Endothelial cell (in vitro differentiated cells): ENCODE measurements around the gene TTC29. TPM values are rescaled to one million over a fixed set of nuclear protein-coding genes. Genes with fewer than 3 reads are reported as not detected.

ENCODE experiments used
- DNase-seq: peaks from one replicate; pipeline ENCODE4 v3.0.0; 2021; ENCODE audit warnings: low spot score
- H3K27ac Mint-ChIP-seq: one replicate; pipeline ENCODE4 v1.8.0; 2021; ENCODE audit warnings: mixed read lengths, inconsistent platforms; ENCODE audit not compliant: unreplicated experiment
- H3K27me3 Mint-ChIP-seq: one replicate; pipeline ENCODE4 v1.8.0; 2021; ENCODE audit warnings: mild to moderate bottlenecking, moderate library complexity, mixed read lengths, inconsistent platforms; ENCODE audit not compliant: unreplicated experiment
- H3K36me3 Mint-ChIP-seq: one replicate; pipeline ENCODE4 v1.8.0; 2021; ENCODE audit warnings: mild to moderate bottlenecking, low read depth, mixed read lengths, inconsistent platforms; ENCODE audit not compliant: unreplicated experiment
- H3K4me1 Mint-ChIP-seq: one replicate; pipeline ENCODE4 v1.8.0; 2021; ENCODE audit warnings: mild to moderate bottlenecking, mixed read lengths, inconsistent platforms; ENCODE audit not compliant: unreplicated experiment
- H3K4me3 Mint-ChIP-seq: one replicate; pipeline ENCODE4 v1.8.0; 2021; ENCODE audit warnings: mild to moderate bottlenecking, mixed read lengths, inconsistent platforms; ENCODE audit not compliant: unreplicated experiment
- H3K9me3 Mint-ChIP-seq: one replicate; pipeline ENCODE4 v1.8.0; 2021; ENCODE audit warnings: mixed read lengths, inconsistent platforms; ENCODE audit not compliant: unreplicated experiment
- total RNA-seq: library from RNA; stranded (reverse); fragmentation: NEBNext Ultra II Directional; extraction: Animal tissue kit (Norgen Biotek cat#: 25700); gene quantifications from one replicate; pipeline ENCODE4 v1.2.1, GENCODE V29; 2021; ENCODE audit not compliant: unreplicated experiment
- TF ChIP-seq, protein P1 (sequence below): fragments of 200-600 bp; sonication (generic); IDR thresholded peaks from one replicate; pipeline ENCODE4 v1.5.0; 2021; ENCODE audit warnings: antibody characterized with exemption; ENCODE audit not compliant: unreplicated experiment

The TTC29 gene
- total RNA-seq, 1 donor from 2014 or later: 52.7 TPM

DNA sequence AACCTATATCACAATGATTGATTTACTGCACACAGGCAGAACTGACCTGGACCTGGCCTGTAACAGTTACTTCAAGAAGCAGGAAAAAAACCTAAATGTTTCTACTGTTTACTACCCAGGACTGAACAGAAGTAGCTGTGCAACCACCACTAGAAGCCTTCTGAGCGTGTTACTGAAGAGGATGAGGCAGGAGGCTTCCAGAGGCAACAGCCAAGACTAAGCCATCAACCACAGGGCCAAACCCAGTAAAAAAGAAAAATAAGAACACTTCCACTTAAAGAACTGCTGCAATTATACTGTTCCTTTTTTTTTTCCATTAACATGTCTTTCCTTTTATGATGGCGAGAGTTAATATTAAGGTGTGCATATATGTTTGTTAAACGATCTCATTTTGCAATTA, 29.4 kb upstream of the TTC29 start:
- H3K27me3 Mint-ChIP-seq: no peaks in the 10 kb centered on the region
- DNase-seq: no peak
- TF ChIP-seq, protein P1, sequence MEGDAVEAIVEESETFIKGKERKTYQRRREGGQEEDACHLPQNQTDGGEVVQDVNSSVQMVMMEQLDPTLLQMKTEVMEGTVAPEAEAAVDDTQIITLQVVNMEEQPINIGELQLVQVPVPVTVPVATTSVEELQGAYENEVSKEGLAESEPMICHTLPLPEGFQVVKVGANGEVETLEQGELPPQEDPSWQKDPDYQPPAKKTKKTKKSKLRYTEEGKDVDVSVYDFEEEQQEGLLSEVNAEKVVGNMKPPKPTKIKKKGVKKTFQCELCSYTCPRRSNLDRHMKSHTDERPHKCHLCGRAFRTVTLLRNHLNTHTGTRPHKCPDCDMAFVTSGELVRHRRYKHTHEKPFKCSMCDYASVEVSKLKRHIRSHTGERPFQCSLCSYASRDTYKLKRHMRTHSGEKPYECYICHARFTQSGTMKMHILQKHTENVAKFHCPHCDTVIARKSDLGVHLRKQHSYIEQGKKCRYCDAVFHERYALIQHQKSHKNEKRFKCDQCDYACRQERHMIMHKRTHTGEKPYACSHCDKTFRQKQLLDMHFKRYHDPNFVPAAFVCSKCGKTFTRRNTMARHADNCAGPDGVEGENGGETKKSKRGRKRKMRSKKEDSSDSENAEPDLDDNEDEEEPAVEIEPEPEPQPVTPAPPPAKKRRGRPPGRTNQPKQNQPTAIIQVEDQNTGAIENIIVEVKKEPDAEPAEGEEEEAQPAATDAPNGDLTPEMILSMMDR: no peak
- no peaks in the 10 kb centered on the region for H3K9me3 Mint-ChIP-seq
- H3K36me3 Mint-ChIP-seq: no peaks in the 10 kb centered on the region
- H3K27ac Mint-ChIP-seq: peak overlapping the region; percentile 54
- H3K4me1 Mint-ChIP-seq: peaks cover 35% of the 10 kb centered on the region
- H3K4me3 Mint-ChIP-seq: no peak overlapping the region

DNA sequence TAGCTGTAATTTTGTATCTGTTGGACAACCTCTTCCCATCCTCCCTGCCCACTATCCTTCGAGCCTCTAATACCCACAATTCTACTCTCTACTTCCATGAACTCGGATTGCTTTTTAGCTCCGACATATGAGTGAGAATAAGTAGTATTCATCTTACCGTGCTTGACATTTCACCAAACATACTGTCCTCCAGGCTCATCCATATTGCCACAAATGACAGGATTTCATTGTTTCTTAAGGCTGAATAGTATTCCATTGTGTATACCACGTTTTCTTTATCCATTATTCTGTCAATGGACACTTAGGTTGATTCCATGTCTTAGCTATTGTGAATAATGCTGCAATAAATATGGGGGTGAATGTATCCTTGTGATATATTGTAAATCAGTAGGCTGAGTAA, 26.4 kb upstream of the TTC29 start:
- Mint-ChIP-seq H3K27me3 (no peaks in the 10 kb centered on the region), H3K4me1 (peaks cover 27% of the 10 kb centered on the region), H3K9me3 (no peaks in the 10 kb centered on the region), H3K4me3 (no peak overlapping the region), H3K27ac (no peak overlapping the region), H3K36me3 (no peaks in the 10 kb centered on the region)
- TF ChIP-seq, protein P1: no peak
- DNase-seq: no peak

DNA sequence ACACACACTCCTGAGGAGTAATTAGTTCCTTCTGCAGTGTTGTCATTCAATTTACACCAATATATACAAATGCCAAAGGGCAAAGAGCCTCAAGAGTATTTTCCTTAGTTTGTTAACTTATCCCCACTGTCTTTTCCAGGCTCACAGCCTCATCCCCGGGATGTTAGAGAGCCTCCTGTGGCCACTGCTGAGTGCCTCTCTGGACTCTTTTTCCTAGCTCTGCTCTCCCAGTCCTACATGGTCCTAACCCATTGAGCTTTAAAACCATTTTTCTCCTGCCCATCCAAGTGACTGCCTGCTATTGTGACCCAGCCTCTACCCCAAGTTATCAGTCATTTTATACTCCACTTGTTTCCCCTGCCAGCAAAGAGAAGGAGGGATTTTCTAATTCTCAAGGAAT, 23.5 kb upstream of the TTC29 start:
- H3K36me3 Mint-ChIP-seq: no peaks in the 10 kb centered on the region
- no peak overlapping the region for H3K27ac Mint-ChIP-seq

DNA sequence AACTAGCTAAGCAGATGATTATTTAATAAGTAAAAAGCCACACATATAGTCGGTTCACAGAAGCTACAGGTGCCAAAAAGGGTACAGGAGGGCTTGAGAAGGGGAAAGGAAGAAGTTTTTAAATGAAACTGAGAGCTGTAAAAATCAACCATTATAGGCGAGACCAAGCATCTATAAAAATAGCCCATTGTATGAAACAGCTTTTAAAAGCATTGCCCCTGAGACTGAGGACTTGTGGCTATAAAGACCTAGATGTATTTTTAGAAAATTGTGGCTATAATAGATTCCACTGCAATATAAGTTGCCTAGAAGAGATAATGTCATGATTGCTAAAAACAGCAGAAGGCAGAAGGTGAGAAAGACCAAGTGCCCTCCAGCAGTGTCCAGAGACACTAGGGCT, 15.0 kb upstream of the TTC29 start:
- peaks cover 5% of the 10 kb centered on the region for H3K4me1 Mint-ChIP-seq
- no peaks in the 10 kb centered on the region for H3K36me3 Mint-ChIP-seq
- H3K27ac Mint-ChIP-seq: no peak overlapping the region
- no peaks in the 10 kb centered on the region for H3K9me3 Mint-ChIP-seq
- TF ChIP-seq, protein P1: no peak
- no peak overlapping the region for H3K4me3 Mint-ChIP-seq
- DNase-seq: no peak
- H3K27me3 Mint-ChIP-seq: peaks cover 1% of the 10 kb centered on the region

More for the DNA sequence above, 23.5 kb upstream of the TTC29 start:
- H3K27me3 Mint-ChIP-seq: peaks cover 2% of the 10 kb centered on the region
- H3K4me3 Mint-ChIP-seq: no peak overlapping the region
- H3K9me3 Mint-ChIP-seq: no peaks in the 10 kb centered on the region
- DNase-seq: no peak
- H3K4me1 Mint-ChIP-seq: no peaks in the 10 kb centered on the region
- TF ChIP-seq, protein P1: no peak

DNA sequence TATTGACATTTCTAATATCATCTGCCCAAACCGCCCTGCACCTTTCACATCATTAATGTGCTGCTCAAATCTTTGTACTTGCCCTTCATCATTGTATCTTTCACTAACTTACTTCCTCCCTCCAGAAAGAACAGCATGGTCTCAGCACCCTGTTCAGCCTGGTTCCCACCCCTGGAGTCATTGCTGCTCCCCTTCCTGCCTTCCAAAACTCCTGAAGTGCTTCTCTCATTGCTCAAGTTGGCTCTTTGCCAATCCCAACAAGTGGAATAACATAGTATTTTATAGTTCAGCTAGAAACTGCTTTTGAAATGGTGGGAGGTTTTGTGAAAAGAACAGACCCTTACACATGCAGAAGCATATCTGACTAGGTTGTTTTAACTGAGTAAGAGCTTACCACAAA, 14.0 kb upstream of the TTC29 start:
- H3K4me1 Mint-ChIP-seq: peaks cover 5% of the 10 kb centered on the region

More for the DNA sequence above, 14.0 kb upstream of the TTC29 start:
- Mint-ChIP-seq H3K27ac (no peak overlapping the region), H3K4me3 (no peak overlapping the region), H3K36me3 (no peaks in the 10 kb centered on the region), H3K9me3 (no peaks in the 10 kb centered on the region), H3K27me3 (peaks cover 1% of the 10 kb centered on the region)
- TF ChIP-seq, protein P1: no peak
- DNase-seq: no peak
